ENCODE results near the gene COL6A5. TPM values are rescaled to one million over a fixed set of nuclear protein-coding genes. Genes with fewer than 3 reads are reported as not detected.

The COL6A5 gene
- total RNA-seq, 1 donor from 2014 or later, result 0.10 TPM

DNA sequence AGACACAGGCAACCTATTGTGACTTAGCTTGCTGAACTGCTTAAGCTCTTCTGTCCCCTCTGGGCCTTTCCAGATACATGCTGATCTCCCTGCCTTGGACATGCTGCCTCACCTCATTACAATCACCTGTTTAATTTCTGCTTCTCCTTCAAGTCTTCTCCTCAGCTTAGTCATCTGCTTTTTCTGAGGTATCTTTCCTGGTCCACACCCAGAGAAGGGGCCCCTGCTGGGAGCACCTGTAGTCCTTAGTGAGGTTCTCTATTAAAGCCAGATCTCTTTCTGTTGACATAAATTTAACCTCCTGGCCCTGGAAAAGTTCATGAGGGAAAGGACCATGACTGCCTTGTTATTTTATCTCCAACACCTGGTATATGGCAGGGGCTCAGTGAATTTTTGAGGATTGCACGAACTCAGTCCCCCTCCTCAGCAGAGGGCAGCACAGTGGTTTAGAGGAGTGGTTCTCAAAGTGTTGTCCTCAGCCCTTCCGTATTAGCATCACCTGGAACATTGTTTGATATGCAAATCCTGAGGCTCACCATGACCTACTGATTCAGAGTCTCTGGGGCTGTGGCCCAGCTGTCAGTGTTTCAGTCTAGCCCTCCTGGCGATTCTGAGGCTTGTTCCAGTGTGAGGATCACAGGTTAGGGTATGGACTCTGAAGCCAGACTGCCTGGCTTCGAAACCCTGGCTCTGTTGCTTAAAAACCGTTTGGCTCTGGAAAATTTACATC lies 184.2 kb downstream of the COL6A5 start:
- Mint-ChIP-seq H3K27me3 (peaks cover 28% of the 10 kb centered on the region), H3K9me3 (no peaks in the 10 kb centered on the region), H3K4me3 (no peak overlapping the region), H3K4me1 (ENCODE audit: unreplicated experiment) (peaks cover 10% of the 10 kb centered on the region), H3K27ac (no peak overlapping the region), H3K36me3 (no peaks in the 10 kb centered on the region)
- DNase-seq (ENCODE audit: extremely low spot score, unreplicated experiment), result no peak
- TF ChIP-seq, protein P1, sequence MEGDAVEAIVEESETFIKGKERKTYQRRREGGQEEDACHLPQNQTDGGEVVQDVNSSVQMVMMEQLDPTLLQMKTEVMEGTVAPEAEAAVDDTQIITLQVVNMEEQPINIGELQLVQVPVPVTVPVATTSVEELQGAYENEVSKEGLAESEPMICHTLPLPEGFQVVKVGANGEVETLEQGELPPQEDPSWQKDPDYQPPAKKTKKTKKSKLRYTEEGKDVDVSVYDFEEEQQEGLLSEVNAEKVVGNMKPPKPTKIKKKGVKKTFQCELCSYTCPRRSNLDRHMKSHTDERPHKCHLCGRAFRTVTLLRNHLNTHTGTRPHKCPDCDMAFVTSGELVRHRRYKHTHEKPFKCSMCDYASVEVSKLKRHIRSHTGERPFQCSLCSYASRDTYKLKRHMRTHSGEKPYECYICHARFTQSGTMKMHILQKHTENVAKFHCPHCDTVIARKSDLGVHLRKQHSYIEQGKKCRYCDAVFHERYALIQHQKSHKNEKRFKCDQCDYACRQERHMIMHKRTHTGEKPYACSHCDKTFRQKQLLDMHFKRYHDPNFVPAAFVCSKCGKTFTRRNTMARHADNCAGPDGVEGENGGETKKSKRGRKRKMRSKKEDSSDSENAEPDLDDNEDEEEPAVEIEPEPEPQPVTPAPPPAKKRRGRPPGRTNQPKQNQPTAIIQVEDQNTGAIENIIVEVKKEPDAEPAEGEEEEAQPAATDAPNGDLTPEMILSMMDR (conservative IDR thresholded peaks at IDR 0.05), result no peak

DNA sequence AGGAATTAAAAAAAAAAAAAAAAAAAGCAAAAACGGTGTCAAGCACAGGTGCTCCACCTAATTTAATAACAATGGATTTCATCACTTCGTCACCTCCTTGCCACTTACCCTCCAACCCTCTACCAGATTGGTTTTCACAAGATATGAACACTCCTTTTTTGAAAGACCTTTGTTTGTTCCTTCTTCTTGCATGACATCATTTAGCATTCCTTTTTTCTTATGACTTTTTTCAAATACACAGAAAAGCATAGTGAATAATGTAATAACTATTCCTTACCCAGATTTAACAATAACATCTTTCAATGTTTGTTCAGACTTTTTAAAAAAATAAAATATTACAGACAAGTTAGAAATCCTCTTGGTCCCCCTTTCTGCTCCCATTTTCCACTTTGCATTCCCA lies 187.8 kb downstream of the COL6A5 start:
- H3K9me3 Mint-ChIP-seq, result no peaks in the 10 kb centered on the region
- no peak overlapping the region for H3K27ac Mint-ChIP-seq
- H3K36me3 Mint-ChIP-seq, result no peaks in the 10 kb centered on the region
- TF ChIP-seq, protein P1 (conservative IDR thresholded peaks at IDR 0.05), result no peak
- no peak for DNase-seq (ENCODE audit: extremely low spot score, unreplicated experiment)
- H3K27me3 Mint-ChIP-seq, result peaks cover 26% of the 10 kb centered on the region
- H3K4me1 Mint-ChIP-seq (ENCODE audit: unreplicated experiment), result peaks cover 18% of the 10 kb centered on the region
- H3K4me3 Mint-ChIP-seq, result no peak overlapping the region

Other genes with a start within 250 kb of the COL6A5 start
- 1.1 and 6.3 TPM in 2 replicates for gene COL6A6, start 171.5 kb downstream of the COL6A5 start, total RNA-seq (ENCODE audit: low replicate concordance)

Data from type B pancreatic cell (in vitro differentiated cells).